ENCODE results near the gene C19orf47.
"Not testable (repeated sequence)": the region's sequence is repeated elsewhere in the genome, so short reads cannot be mapped to it uniquely, and the experiment has no call there.

C19orf47 gene

DNA sequence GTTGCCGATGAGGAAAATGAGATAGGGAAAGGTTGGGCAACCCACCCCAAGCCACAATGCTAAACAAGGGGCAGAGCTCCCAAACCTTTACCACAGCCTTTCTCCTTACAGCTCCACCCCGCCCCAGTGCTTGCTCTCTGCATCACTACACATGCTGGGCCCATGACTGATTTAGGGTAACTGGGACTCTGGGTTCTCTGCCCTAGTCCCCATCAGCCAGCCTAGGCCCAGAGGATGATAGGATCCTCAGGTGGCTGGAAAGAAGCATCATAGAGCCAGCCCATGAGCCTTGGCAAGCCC, 11.6 kb downstream of the C19orf47 start (continued):
- TF ChIP-seq, protein P1, sequence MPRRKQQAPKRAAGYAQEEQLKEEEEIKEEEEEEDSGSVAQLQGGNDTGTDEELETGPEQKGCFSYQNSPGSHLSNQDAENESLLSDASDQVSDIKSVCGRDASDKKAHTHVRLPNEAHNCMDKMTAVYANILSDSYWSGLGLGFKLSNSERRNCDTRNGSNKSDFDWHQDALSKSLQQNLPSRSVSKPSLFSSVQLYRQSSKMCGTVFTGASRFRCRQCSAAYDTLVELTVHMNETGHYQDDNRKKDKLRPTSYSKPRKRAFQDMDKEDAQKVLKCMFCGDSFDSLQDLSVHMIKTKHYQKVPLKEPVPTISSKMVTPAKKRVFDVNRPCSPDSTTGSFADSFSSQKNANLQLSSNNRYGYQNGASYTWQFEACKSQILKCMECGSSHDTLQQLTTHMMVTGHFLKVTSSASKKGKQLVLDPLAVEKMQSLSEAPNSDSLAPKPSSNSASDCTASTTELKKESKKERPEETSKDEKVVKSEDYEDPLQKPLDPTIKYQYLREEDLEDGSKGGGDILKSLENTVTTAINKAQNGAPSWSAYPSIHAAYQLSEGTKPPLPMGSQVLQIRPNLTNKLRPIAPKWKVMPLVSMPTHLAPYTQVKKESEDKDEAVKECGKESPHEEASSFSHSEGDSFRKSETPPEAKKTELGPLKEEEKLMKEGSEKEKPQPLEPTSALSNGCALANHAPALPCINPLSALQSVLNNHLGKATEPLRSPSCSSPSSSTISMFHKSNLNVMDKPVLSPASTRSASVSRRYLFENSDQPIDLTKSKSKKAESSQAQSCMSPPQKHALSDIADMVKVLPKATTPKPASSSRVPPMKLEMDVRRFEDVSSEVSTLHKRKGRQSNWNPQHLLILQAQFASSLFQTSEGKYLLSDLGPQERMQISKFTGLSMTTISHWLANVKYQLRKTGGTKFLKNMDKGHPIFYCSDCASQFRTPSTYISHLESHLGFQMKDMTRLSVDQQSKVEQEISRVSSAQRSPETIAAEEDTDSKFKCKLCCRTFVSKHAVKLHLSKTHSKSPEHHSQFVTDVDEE (CRISPR knock-in tag; IDR thresholded peaks at IDR 0.05), result no peak
- no peak for TF ChIP-seq TCF4 (CRISPR knock-in tag; IDR thresholded peaks at IDR 0.05; ENCODE audit: borderline replicate concordance)

- ATAC-seq, result no peak
- no peak for TF ChIP-seq ZC3H10 (CRISPR knock-in tag; IDR thresholded peaks at IDR 0.05)
- TF ChIP-seq RARB (CRISPR knock-in tag; IDR thresholded peaks at IDR 0.05), result no peak
- TF ChIP-seq ARNTL (CRISPR knock-in tag; IDR thresholded peaks at IDR 0.05; ENCODE audit: borderline replicate concordance, low read depth), result no peak
- no peak for TF ChIP-seq ESRRG (CRISPR knock-in tag; IDR thresholded peaks at IDR 0.05)
- TF ChIP-seq OSR1 (CRISPR knock-in tag; IDR thresholded peaks at IDR 0.05), result no peak
- no peak for TF ChIP-seq PPARA (CRISPR knock-in tag; IDR thresholded peaks at IDR 0.05; ENCODE audit: borderline replicate concordance)
- TF ChIP-seq GLIS3 (CRISPR knock-in tag; IDR thresholded peaks at IDR 0.05), result no peak
- TF ChIP-seq, protein P2, sequence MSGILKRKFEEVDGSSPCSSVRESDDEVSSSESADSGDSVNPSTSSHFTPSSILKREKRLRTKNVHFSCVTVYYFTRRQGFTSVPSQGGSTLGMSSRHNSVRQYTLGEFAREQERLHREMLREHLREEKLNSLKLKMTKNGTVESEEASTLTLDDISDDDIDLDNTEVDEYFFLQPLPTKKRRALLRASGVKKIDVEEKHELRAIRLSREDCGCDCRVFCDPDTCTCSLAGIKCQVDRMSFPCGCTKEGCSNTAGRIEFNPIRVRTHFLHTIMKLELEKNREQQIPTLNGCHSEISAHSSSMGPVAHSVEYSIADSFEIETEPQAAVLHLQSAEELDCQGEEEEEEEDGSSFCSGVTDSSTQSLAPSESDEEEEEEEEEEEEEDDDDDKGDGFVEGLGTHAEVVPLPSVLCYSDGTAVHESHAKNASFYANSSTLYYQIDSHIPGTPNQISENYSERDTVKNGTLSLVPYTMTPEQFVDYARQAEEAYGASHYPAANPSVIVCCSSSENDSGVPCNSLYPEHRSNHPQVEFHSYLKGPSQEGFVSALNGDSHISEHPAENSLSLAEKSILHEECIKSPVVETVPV (CRISPR knock-in tag; IDR thresholded peaks at IDR 0.05), result no peak
- TF ChIP-seq, protein P3, sequence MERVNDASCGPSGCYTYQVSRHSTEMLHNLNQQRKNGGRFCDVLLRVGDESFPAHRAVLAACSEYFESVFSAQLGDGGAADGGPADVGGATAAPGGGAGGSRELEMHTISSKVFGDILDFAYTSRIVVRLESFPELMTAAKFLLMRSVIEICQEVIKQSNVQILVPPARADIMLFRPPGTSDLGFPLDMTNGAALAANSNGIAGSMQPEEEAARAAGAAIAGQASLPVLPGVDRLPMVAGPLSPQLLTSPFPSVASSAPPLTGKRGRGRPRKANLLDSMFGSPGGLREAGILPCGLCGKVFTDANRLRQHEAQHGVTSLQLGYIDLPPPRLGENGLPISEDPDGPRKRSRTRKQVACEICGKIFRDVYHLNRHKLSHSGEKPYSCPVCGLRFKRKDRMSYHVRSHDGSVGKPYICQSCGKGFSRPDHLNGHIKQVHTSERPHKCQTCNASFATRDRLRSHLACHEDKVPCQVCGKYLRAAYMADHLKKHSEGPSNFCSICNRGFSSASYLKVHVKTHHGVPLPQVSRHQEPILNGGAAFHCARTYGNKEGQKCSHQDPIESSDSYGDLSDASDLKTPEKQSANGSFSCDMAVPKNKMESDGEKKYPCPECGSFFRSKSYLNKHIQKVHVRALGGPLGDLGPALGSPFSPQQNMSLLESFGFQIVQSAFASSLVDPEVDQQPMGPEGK (CRISPR knock-in tag; IDR thresholded peaks at IDR 0.05; ENCODE audit: borderline replicate concordance), result no peak
- TF ChIP-seq BACH2 (CRISPR knock-in tag; IDR thresholded peaks at IDR 0.05; ENCODE audit: borderline replicate concordance), result no peak
- TF ChIP-seq SNAI2 (CRISPR knock-in tag; IDR thresholded peaks at IDR 0.05), result no peak
- no peak for TF ChIP-seq TCF4 (CRISPR knock-in tag; IDR thresholded peaks at IDR 0.05; ENCODE audit: borderline replicate concordance)
- TF ChIP-seq ZFP3 (CRISPR knock-in tag; IDR thresholded peaks at IDR 0.05), result no peak
- no peak for TF ChIP-seq TOX (CRISPR knock-in tag; IDR thresholded peaks at IDR 0.05; ENCODE audit: borderline replicate concordance)
- TF ChIP-seq, protein P1 (CRISPR knock-in tag; IDR thresholded peaks at IDR 0.05), result no peak
- no peak for TF ChIP-seq ZNF565 (CRISPR knock-in tag; conservative IDR thresholded peaks at IDR 0.05; ENCODE audit: low read depth)
- TF ChIP-seq ZNF8 (CRISPR knock-in tag; IDR thresholded peaks at IDR 0.05), result no peak
- TF ChIP-seq POU6F1 (CRISPR knock-in tag; IDR thresholded peaks at IDR 0.05; ENCODE audit: borderline replicate concordance, low read depth), result no peak
Observed at GRCh38 chr19:40335855-40336600, 12.2 kb downstream of the C19orf47 start.

DNA sequence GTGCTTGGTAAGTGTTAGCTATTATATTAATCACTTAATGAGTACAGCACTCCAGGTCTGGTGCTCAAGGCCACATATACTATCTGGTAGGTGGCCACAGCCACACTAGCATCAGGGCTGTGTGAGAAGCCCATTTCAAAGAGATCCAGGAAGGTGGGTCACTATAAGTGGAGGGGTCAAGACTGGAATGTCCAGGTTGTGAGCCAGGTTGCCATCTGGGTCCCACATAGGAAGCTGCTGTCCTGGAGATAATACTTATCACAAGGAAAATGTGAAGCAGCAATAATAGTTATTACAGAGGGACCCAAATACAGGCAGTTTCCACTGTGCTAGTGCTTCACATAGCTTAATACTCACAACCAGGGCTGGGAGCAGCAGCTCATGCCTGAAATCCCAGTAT, 13.1 kb downstream of the C19orf47 start:
- TF ChIP-seq ARNTL (CRISPR knock-in tag; IDR thresholded peaks at IDR 0.05; ENCODE audit: borderline replicate concordance, low read depth) (no peak), ZNF8 (CRISPR knock-in tag; IDR thresholded peaks at IDR 0.05) (no peak), ZFP3 (CRISPR knock-in tag; IDR thresholded peaks at IDR 0.05) (no peak), POU6F1 (CRISPR knock-in tag; IDR thresholded peaks at IDR 0.05; ENCODE audit: borderline replicate concordance, low read depth) (no peak), OSR1 (CRISPR knock-in tag; IDR thresholded peaks at IDR 0.05) (no peak)
- ATAC-seq, result no peak

GRCh38 chr19:40333083-40333482, 15.1 kb downstream of the C19orf47 start:
- not testable (repeated sequence) for ATAC-seq
